Neural crest cell (in vitro differentiated cells): Measurements from ENCODE around the gene TP53BP2. TPM values are rescaled to one million over a fixed set of nuclear protein-coding genes. Genes with fewer than 3 reads are reported as not detected.

Source experiments
- DNase-seq: peaks from one replicate; pipeline ENCODE4 v3.0.0; 2021; ENCODE audit warnings: low read depth, mixed read lengths, low spot score
- H3K27ac Mint-ChIP-seq: one replicate; pipeline ENCODE4 v1.8.0; 2021; ENCODE audit warnings: mild to moderate bottlenecking, mixed read lengths; ENCODE audit not compliant: unreplicated experiment
- H3K27me3 Mint-ChIP-seq: 2 replicates; pipeline ENCODE4 v1.8.0; 2021; ENCODE audit warnings: low read depth, mild to moderate bottlenecking, mixed read lengths
- H3K36me3 Mint-ChIP-seq: 2 replicates; pipeline ENCODE4 v1.8.0; 2021; ENCODE audit warnings: low read depth, mild to moderate bottlenecking, mixed read lengths
- H3K4me1 Mint-ChIP-seq: 2 replicates; pipeline ENCODE4 v1.8.0; 2021; ENCODE audit warnings: mixed read lengths
- H3K4me3 Mint-ChIP-seq: one replicate; pipeline ENCODE4 v1.8.0; 2021; ENCODE audit warnings: mild to moderate bottlenecking, mixed read lengths
- H3K9me3 Mint-ChIP-seq: 2 replicates; pipeline ENCODE4 v1.8.0; 2021; ENCODE audit warnings: mixed read lengths
- CTCF ChIP-seq: fragments of 200-600 bp; sonication (generic); conservative IDR thresholded peaks from 2 replicates; pipeline ENCODE4 v1.5.0; 2021; ENCODE audit warnings: antibody characterized with exemption, mild to moderate bottlenecking
- total RNA-seq: library from RNA; stranded (reverse); gene quantifications from 2 replicates; pipeline ENCODE4 v1.2.1, GENCODE V29; 2021

The TP53BP2 gene
- total RNA-seq, 1 donor from 2014 or later: 61.5 TPM

GRCh38 chr1:223765719-223766340 is 79.9 kb downstream of the TP53BP2 start:
- Mint-ChIP-seq H3K27me3 (no peaks in the 10 kb centered on the region), H3K36me3 (peaks cover 31% of the 10 kb centered on the region), H3K27ac (no peak overlapping the region), H3K4me3 (no peak overlapping the region), H3K4me1 (peaks cover 19% of the 10 kb centered on the region), H3K9me3 (no peaks in the 10 kb centered on the region)
- TF ChIP-seq CTCF: no peak
- DNase-seq: no peak

- Mint-ChIP-seq H3K27ac (peak overlapping the region; percentile 84), H3K4me1 (peaks cover 19% of the 10 kb centered on the region), H3K4me3 (peak overlapping the region; percentile 19), H3K9me3 (no peaks in the 10 kb centered on the region), H3K36me3 (peaks cover 32% of the 10 kb centered on the region), H3K27me3 (no peaks in the 10 kb centered on the region)
- DNase-seq: peak; percentile 25
- TF ChIP-seq CTCF: no peak
Measured at GRCh38 chr1:223765036-223765718, 80.6 kb downstream of the TP53BP2 start.

GRCh38 chr1:223763881-223764280 is 81.9 kb downstream of the TP53BP2 start:
- no peak overlapping the region for H3K4me3 Mint-ChIP-seq
- H3K36me3 Mint-ChIP-seq: peaks cover 28% of the 10 kb centered on the region
- peaks cover 19% of the 10 kb centered on the region for H3K4me1 Mint-ChIP-seq
- no peaks in the 10 kb centered on the region for H3K9me3 Mint-ChIP-seq
- no peak overlapping the region for H3K27ac Mint-ChIP-seq
- no peak for DNase-seq
- H3K27me3 Mint-ChIP-seq: no peaks in the 10 kb centered on the region
- no peak for TF ChIP-seq CTCF

GRCh38 chr1:223763251-223763650 is 82.5 kb downstream of the TP53BP2 start:
- no peak overlapping the region for H3K27ac Mint-ChIP-seq

GRCh38 chr1:223761411-223761810 is 84.3 kb downstream of the TP53BP2 start:
- Mint-ChIP-seq H3K36me3 (peaks cover 26% of the 10 kb centered on the region), H3K9me3 (no peaks in the 10 kb centered on the region), H3K27ac (no peak overlapping the region), H3K4me1 (peaks cover 19% of the 10 kb centered on the region), H3K27me3 (no peaks in the 10 kb centered on the region), H3K4me3 (no peak overlapping the region)
- no peak for TF ChIP-seq CTCF
- no peak for DNase-seq

More at GRCh38 chr1:223763251-223763650, 82.5 kb downstream of the TP53BP2 start:
- H3K4me1 Mint-ChIP-seq: peaks cover 19% of the 10 kb centered on the region
- H3K36me3 Mint-ChIP-seq: peaks cover 25% of the 10 kb centered on the region
- no peak for DNase-seq
- no peak for TF ChIP-seq CTCF
- no peaks in the 10 kb centered on the region for H3K27me3 Mint-ChIP-seq
- H3K4me3 Mint-ChIP-seq: no peak overlapping the region
- H3K9me3 Mint-ChIP-seq: no peaks in the 10 kb centered on the region
